Endothelial cell of umbilical vein (primary cell): ENCODE measurements around the gene ZFHX2. TPM values are rescaled to one million over a fixed set of nuclear protein-coding genes. Genes with fewer than 3 reads are reported as not detected.

Experiments used
- BruUV-seq: library from RNA; stranded (reverse); fragments of 400-500 nt; replicated peaks from 2 replicates; lab custom pipeline; 2021; lab: Mats Ljungman, UMichigan
- CTCF ChIA-PET: fragments of 300-600, 350-600 bp; sonication (Branson Sonifier 250); formaldehyde crosslinking; loops from one replicate; lab custom pipeline; 2021; ENCODE audit warnings: antibody characterized with exemption, inconsistent platforms; lab: Charles Lee
- POLR2A ChIA-PET: fragments of 300-600, 350-600 bp; sonication (Branson Sonifier 250); formaldehyde crosslinking; loops from one replicate; lab custom pipeline; 2021; ENCODE audit warnings: antibody characterized with exemption, inconsistent platforms; lab: Charles Lee
- DNase-seq: peaks from one replicate; pipeline ENCODE4 v3.0.0-alpha.2; 2011; ENCODE audit warnings: low read depth, low spot score
- FAIRE-seq: peaks from 2 replicates; lab custom pipeline; 2011; peaks lifted over from hg19 to GRCh38; lab: Jason Lieb, UNC
- H2AFZ ChIP-seq: 2 replicates; pipeline ENCODE4 v1.6.0; 2012; ENCODE audit warnings: low read depth, low read length, control low read depth, inconsistent platforms
- H3K27ac ChIP-seq: 2 replicates; pipeline ENCODE4 v1.5.1; 2011; ENCODE audit warnings: low read depth, mild to moderate bottlenecking, control low read depth, low read length, moderate library complexity; ENCODE audit not compliant: insufficient read depth
- H3K27me3 ChIP-seq, 2 experiments: 2 replicates each; pipeline versions ENCODE4 v1.6.0 to v1.6.1; 2011; ENCODE audit warnings: low read length in 2 of 2, mixed read lengths in 1 of 2; ENCODE audit not compliant: control insufficient read depth in 2 of 2, insufficient read depth in 2 of 2
- H3K36me3 ChIP-seq, 2 experiments: 2 replicates in 1 of 2; 3 replicates in 1 of 2; pipeline ENCODE4 v1.5.1; 2011; ENCODE audit warnings: low read length in 2 of 2, mild to moderate bottlenecking in 1 of 2, moderate library complexity in 1 of 2; ENCODE audit not compliant: control insufficient read depth in 2 of 2, insufficient read depth in 2 of 2; ENCODE audit errors: extremely low read depth in 1 of 2
- H3K4me1 ChIP-seq: 3 replicates; pipeline ENCODE4 v1.5.1; 2011; ENCODE audit warnings: mild to moderate bottlenecking, low read length; ENCODE audit not compliant: control insufficient read depth, insufficient read depth; ENCODE audit errors: extremely low read depth
- H3K4me2 ChIP-seq: 2 replicates; pipeline ENCODE4 v1.6.1; 2011; ENCODE audit warnings: low read length, control low read depth, mixed read lengths; ENCODE audit not compliant: insufficient read depth
- H3K4me3 ChIP-seq, 3 experiments: fragments of 200-600 bp in 1 of 3; sonication (generic), shearing (Covaris generic) in 1 of 3; replicated peaks in 1 of 3; 2 replicates each; pipeline ENCODE4 v1.5.1; 2011 to 2016; ENCODE audit warnings: control low read depth in 3 of 3, low read length in 3 of 3, mild to moderate bottlenecking in 2 of 3, inconsistent platforms in 1 of 3, low read depth in 1 of 3, moderate library complexity in 1 of 3; ENCODE audit not compliant: insufficient read depth in 1 of 3
- H3K79me2 ChIP-seq: 2 replicates; pipeline ENCODE4 v1.6.0; 2012; ENCODE audit warnings: low read length, inconsistent platforms; ENCODE audit not compliant: control insufficient read depth, insufficient read depth
- H3K9ac ChIP-seq: replicated peaks from 2 replicates; pipeline ENCODE3; 2011; ENCODE audit warnings: low read length, control low read depth; ENCODE audit not compliant: insufficient read depth; ENCODE audit errors: extremely low read depth
- H3K9me1 ChIP-seq: replicated peaks from 3 replicates; pipeline ENCODE4 v1.6.0; 2011; ENCODE audit warnings: mild to moderate bottlenecking, low read length; ENCODE audit not compliant: control insufficient read depth, insufficient read depth; ENCODE audit errors: extremely low read depth
- H3K9me3 ChIP-seq: replicated peaks from 2 replicates; pipeline ENCODE4 v1.5.1; 2012; ENCODE audit warnings: low read length, inconsistent platforms; ENCODE audit not compliant: control insufficient read depth, insufficient read depth
- H4K20me1 ChIP-seq: replicated peaks from 2 replicates; pipeline ENCODE3; 2011; ENCODE audit warnings: mild to moderate bottlenecking, low read length; ENCODE audit not compliant: control insufficient read depth, insufficient read depth; ENCODE audit errors: extremely low read depth
- EZH2 ChIP-seq: IDR thresholded peaks from 2 replicates; pipeline ENCODE4 v1.6.1; 2012; ENCODE audit warnings: borderline replicate concordance, low read depth, mild to moderate bottlenecking, moderate library complexity, low read length, inconsistent platforms; ENCODE audit not compliant: severe bottlenecking
- FOS ChIP-seq: IDR thresholded peaks from 2 replicates; pipeline ENCODE4 v1.6.1; 2011; ENCODE audit warnings: mild to moderate bottlenecking, low read length, moderate library complexity, borderline replicate concordance; ENCODE audit not compliant: insufficient read depth
- GATA2 ChIP-seq: IDR thresholded peaks from 2 replicates; pipeline ENCODE4 v1.7.0; 2011; ENCODE audit warnings: low read depth, mild to moderate bottlenecking, moderate library complexity, mixed read lengths, low read length; ENCODE audit not compliant: insufficient read length, insufficient read depth
- JUN ChIP-seq: IDR thresholded peaks from 2 replicates; pipeline ENCODE4 v1.6.1; 2011; ENCODE audit warnings: borderline replicate concordance, low read depth; ENCODE audit not compliant: insufficient read length, insufficient read depth
- MYC ChIP-seq: IDR thresholded peaks from one replicate; pipeline ENCODE4 v1.6.1; 2011; ENCODE audit warnings: mild to moderate bottlenecking, low read depth, low read length
- POLR2A ChIP-seq: IDR thresholded peaks from 2 replicates; pipeline ENCODE4 v1.6.1; 2012; ENCODE audit warnings: low read depth, mild to moderate bottlenecking, control low read depth, low read length
- POLR2AphosphoS5 ChIP-seq: IDR thresholded peaks from 2 replicates; pipeline ENCODE4 v1.6.1; 2012; ENCODE audit warnings: low read depth, mild to moderate bottlenecking, control low read depth, low read length, moderate library complexity; ENCODE audit not compliant: insufficient read depth
- dilution Hi-C: fragments of 300-500 bp; cut with MboI; formaldehyde crosslinking; loops from one replicate; pipeline ENCODE4 v1.15.0; 2019; ENCODE audit warnings: low sequenced_read_pairs; ENCODE audit not compliant: extremely low pct_ligation_motif_present
- intact Hi-C: fragments of 100-400 bp; cut with micrococcal nuclease; formaldehyde crosslinking; loops from one replicate; pipeline ENCODE4 v1.10.0; 2022
- polyA plus RNA-seq, 4 experiments: library from polyadenylated mRNA; depleted of rRNA in 3 of 4; stranded (reverse) in 3 of 4; unstranded in 1 of 4; fragments of >200 nt; gene quantifications; 2 replicates each; pipeline versions ENCODE4 v1.2.1 to v1.2.3, GENCODE V29; 2011 to 2012; ENCODE audit warnings: missing spikeins in 1 of 4
- total RNA-seq: library from RNA; stranded (reverse); gene quantifications from 2 replicates; pipeline ENCODE4 v1.2.3, GENCODE V29; 2021
- TF ChIP-seq, protein P1 (sequence below), 2 donors: IDR thresholded peaks; 1 replicate in 1 of 2; 2 replicates in 1 of 2; pipeline ENCODE4 v1.5.1; 2011; ENCODE audit warnings: low read length in 2 of 2, mild to moderate bottlenecking in 2 of 2, moderate library complexity in 2 of 2, control low read depth in 1 of 2, inconsistent platforms in 1 of 2, low read depth in 1 of 2; ENCODE audit not compliant: insufficient read depth in 1 of 2; ENCODE audit errors: extremely low read depth in 1 of 2
- TF ChIP-seq, protein P2 (sequence below): IDR thresholded peaks from 2 replicates; pipeline ENCODE4 v1.6.1; 2011; ENCODE audit not compliant: insufficient read depth, insufficient read length

The ZFHX2 gene
- total and polyA plus RNA-seq, 2 donors (not counting 3 experiments of a cell fraction or from before 2014, with no cell fraction given) = 0.25 to 2.3 TPM

DNA sequence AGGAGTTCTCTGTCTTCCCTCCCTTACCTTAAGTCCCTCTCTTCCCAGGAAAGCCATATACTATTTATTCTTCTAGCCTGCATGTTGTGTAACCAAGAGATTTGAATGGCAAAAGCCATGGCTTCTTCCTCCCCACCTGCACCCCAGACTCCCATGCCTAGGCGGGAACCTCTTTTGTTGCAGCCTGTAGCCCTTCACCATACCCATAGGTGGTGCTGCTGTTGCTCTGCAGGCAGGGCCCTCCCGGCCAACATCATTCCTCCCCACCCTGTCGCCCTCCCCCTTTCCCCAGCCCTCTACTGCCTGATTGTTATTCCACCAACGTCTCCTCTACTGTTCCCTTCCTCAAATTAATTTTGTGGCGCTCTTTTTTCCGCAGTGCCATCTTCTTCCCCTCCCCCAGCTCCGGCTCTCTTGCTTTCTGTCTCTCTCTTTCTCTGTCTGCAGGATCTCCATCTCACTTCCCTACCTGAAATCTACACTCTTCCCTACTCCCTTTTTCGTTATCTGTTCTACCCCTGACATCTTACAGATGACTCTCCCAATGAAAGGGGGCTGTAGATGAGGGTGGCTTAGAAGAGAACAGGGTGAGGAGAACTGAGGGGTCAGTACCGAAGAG, 68.2 kb downstream of the ZFHX2 start:
- Histone ChIP-seq H3K4me2 (no peak overlapping the region), H3K27ac (no peak overlapping the region), H3K9me1 (no peaks in the 10 kb centered on the region), H3K27me3 (no peaks in the 10 kb centered on the region), H3K4me3 (no peak overlapping the region), H3K9ac (no peak overlapping the region), H2AFZ (no peak overlapping the region), H3K36me3 (peaks cover 0 to 6% of the 10 kb centered on the region in 2 experiments), H4K20me1 (peaks cover 2% of the 10 kb centered on the region), H3K9me3 (no peaks in the 10 kb centered on the region), H3K79me2 (no peaks in the 10 kb centered on the region), H3K4me1 (no peaks in the 10 kb centered on the region)
- DNase-seq = no peak
- POLR2A ChIA-PET = no interaction called here
- intact Hi-C loops (no loop called here), dilution Hi-C loops (no loop called here)
- no peak for TF ChIP-seq POLR2AphosphoS5
- TF ChIP-seq, protein P1, sequence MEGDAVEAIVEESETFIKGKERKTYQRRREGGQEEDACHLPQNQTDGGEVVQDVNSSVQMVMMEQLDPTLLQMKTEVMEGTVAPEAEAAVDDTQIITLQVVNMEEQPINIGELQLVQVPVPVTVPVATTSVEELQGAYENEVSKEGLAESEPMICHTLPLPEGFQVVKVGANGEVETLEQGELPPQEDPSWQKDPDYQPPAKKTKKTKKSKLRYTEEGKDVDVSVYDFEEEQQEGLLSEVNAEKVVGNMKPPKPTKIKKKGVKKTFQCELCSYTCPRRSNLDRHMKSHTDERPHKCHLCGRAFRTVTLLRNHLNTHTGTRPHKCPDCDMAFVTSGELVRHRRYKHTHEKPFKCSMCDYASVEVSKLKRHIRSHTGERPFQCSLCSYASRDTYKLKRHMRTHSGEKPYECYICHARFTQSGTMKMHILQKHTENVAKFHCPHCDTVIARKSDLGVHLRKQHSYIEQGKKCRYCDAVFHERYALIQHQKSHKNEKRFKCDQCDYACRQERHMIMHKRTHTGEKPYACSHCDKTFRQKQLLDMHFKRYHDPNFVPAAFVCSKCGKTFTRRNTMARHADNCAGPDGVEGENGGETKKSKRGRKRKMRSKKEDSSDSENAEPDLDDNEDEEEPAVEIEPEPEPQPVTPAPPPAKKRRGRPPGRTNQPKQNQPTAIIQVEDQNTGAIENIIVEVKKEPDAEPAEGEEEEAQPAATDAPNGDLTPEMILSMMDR (IDR thresholded peaks at IDR 0.05; ENCODE audit: extremely low read depth in 1 of 2, insufficient read depth in 1 of 2, low read depth in 1 of 2, low read length in 2 of 2) = peak; percentile 15 to 39
- no peak for FAIRE-seq
- CTCF ChIA-PET = interaction anchor here (15.7 kb wide), 1 partner anchor 76 kb away, joined by 416 read pairs; the partner anchor contains the start of gene THTPA
- no TSS peak for BruUV-seq

DNA sequence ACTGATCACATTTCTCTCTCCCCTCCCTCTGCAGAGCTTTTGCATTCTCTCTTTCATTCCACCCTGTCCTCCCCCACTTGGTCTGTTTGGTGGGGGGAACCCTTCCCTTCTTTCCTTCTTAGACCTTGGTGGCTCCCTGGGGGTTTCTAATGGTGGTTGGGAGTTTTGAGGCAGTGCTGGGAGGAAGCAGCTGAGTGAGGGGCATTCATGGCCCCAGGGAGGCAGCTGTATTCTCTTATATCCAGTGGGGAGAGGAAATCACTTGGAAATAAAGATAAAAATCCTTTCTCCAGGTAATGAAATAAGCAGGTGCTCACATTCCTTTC, 68.8 kb downstream of the ZFHX2 start:
- no peak overlapping the region for H3K4me2 ChIP-seq
- ChIA-PET CTCF (interaction anchor here (15.7 kb wide), 1 partner anchor 77 kb away, joined by 416 read pairs; the partner anchor contains the start of gene THTPA), POLR2A (no interaction called here)
- H2AFZ ChIP-seq = no peak overlapping the region
- no peaks in the 10 kb centered on the region for H3K9me3 ChIP-seq
- FAIRE-seq (no peak), DNase-seq (no peak)
- H3K4me3 ChIP-seq = no peak overlapping the region
- H3K9me1 ChIP-seq = no peaks in the 10 kb centered on the region
- H4K20me1 ChIP-seq = peaks cover 2% of the 10 kb centered on the region
- no peaks in the 10 kb centered on the region for H3K27me3 ChIP-seq
- H3K79me2 ChIP-seq = no peaks in the 10 kb centered on the region
- H3K36me3 ChIP-seq = peaks cover 0 to 6% of the 10 kb centered on the region in 2 experiments
- BruUV-seq = no TSS peak
- TF ChIP-seq MYC (no peak), EZH2 (no peak), POLR2AphosphoS5 (no peak), GATA2 (no peak), JUN (no peak), FOS (no peak), POLR2A (no peak)
- TF ChIP-seq, protein P2, sequence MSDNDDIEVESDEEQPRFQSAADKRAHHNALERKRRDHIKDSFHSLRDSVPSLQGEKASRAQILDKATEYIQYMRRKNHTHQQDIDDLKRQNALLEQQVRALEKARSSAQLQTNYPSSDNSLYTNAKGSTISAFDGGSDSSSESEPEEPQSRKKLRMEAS = no peak
- TF ChIP-seq, protein P1 (IDR thresholded peaks at IDR 0.05; ENCODE audit: extremely low read depth in 1 of 2, insufficient read depth in 1 of 2, low read depth in 1 of 2, low read length in 2 of 2) = no peak
- dilution Hi-C loops (no loop called here), intact Hi-C loops (no loop called here)
- no peak overlapping the region for H3K9ac ChIP-seq
- no peak overlapping the region for H3K27ac ChIP-seq
- H3K4me1 ChIP-seq = no peaks in the 10 kb centered on the region
